OCI-LY7 (cell line): ENCODE data around the gene SUPT3H. TPM values are rescaled to one million over a fixed set of nuclear protein-coding genes. Genes with fewer than 3 reads are reported as not detected.

Experiments used
- BruUV-seq: library from RNA; stranded (reverse); fragments of 400-500 nt; replicated peaks from 2 replicates; lab custom pipeline; 2021; lab: Mats Ljungman, UMichigan
- CTCF ChIA-PET: fragments of 300-600 bp; sonication (Branson Sonifier 250); formaldehyde crosslinking; loops from one replicate; lab custom pipeline; 2022; ENCODE audit warnings: antibody characterized with exemption; ENCODE audit not compliant: unreplicated experiment; lab: Charles Lee
- POLR2A ChIA-PET: fragments of 300-600 bp; sonication (Branson Sonifier 250); formaldehyde crosslinking; loops from one replicate; lab custom pipeline; 2022; ENCODE audit warnings: antibody characterized with exemption; lab: Charles Lee
- DNase-seq: peaks from one replicate; pipeline ENCODE4 v3.0.0-alpha.2; 2015; ENCODE audit warnings: low spot score
- H2AFZ ChIP-seq: fragments of 200-600 bp; sonication (generic), shearing (Covaris generic); 2 replicates; pipeline ENCODE4 v1.6.1; 2014; ENCODE audit warnings: mild to moderate bottlenecking, antibody characterized with exemption, low read length, moderate library complexity
- H3K27ac ChIP-seq: fragments of 200-600 bp; sonication (generic); 2 replicates; pipeline ENCODE4 v1.5.1; 2014; ENCODE audit warnings: mixed run types, low read depth, mild to moderate bottlenecking, moderate library complexity, low read length, inconsistent platforms; ENCODE audit not compliant: poor library complexity, severe bottlenecking
- H3K36me3 ChIP-seq: fragments of 200-600 bp; sonication (generic); 2 replicates; pipeline ENCODE4 v1.6.1; 2014; ENCODE audit warnings: mild to moderate bottlenecking, antibody characterized with exemption, low read length, moderate library complexity, mixed read lengths; ENCODE audit not compliant: insufficient read depth
- H3K4me1 ChIP-seq: fragments of 200-600 bp; sonication (generic); 2 replicates; pipeline ENCODE4 v1.5.1; 2014; ENCODE audit warnings: mild to moderate bottlenecking, low read length; ENCODE audit not compliant: insufficient read depth, poor library complexity, severe bottlenecking
- H3K4me2 ChIP-seq: fragments of 200-600 bp; sonication (generic); 2 replicates; pipeline ENCODE4 v1.6.1; 2014; ENCODE audit warnings: mild to moderate bottlenecking, low read length
- H3K4me3 ChIP-seq: fragments of 200-600 bp; sonication (generic); 2 replicates; pipeline ENCODE4 v1.5.1; 2014; ENCODE audit warnings: mild to moderate bottlenecking, low read depth, low read length; ENCODE audit not compliant: poor library complexity, severe bottlenecking
- H3K79me2 ChIP-seq: fragments of 200-600 bp; sonication (generic); 2 replicates; pipeline ENCODE4 v1.6.1; 2016; ENCODE audit warnings: low read depth, mild to moderate bottlenecking, low read length, moderate library complexity, mixed read lengths; ENCODE audit not compliant: insufficient read depth
- H3K9me2 ChIP-seq: fragments of 200-600 bp; sonication (generic); 2 replicates; pipeline ENCODE4 v1.6.1; 2016; ENCODE audit warnings: mild to moderate bottlenecking, low read length, mixed read lengths; ENCODE audit not compliant: insufficient read depth
- H3K9me3 ChIP-seq: fragments of 200-600 bp; sonication (generic); 2 replicates; pipeline ENCODE4 v1.6.1; 2014; ENCODE audit warnings: mild to moderate bottlenecking, mixed run types, low read length, mixed read lengths
- H4K20me1 ChIP-seq: fragments of 200-600 bp; sonication (generic); 2 replicates; pipeline ENCODE4 v1.6.1; 2014; ENCODE audit warnings: mild to moderate bottlenecking, antibody characterized with exemption, low read length, moderate library complexity, mixed read lengths; ENCODE audit not compliant: insufficient read depth
- EZH2phosphoT487 ChIP-seq: fragments of 200-600 bp; sonication (generic); IDR thresholded peaks from 2 replicates; pipeline ENCODE4 v1.6.1; 2018; ENCODE audit warnings: low read depth, borderline replicate concordance, mild to moderate bottlenecking, mixed run types, antibody characterized with exemption, low read length, moderate library complexity, mixed read lengths
- intact Hi-C: fragments of 100-400 bp; cut with micrococcal nuclease; formaldehyde crosslinking; loops from one replicate; pipeline ENCODE4 v1.10.0; 2022; ENCODE audit not compliant: unreplicated experiment
- total RNA-seq, 2 experiments: library from RNA; depleted of rRNA in 1 of 2; stranded (reverse); fragments of >200 nt in 1 of 2; shearing (Covaris generic) in 1 of 2; gene quantifications; 2 replicates each; pipeline ENCODE4 v1.2.3, GENCODE V29; 2014 to 2022
- TF ChIP-seq, protein P1 (sequence below): fragments of 200-600 bp; sonication (generic); conservative IDR thresholded peaks from 2 replicates; pipeline ENCODE4 v1.5.1; 2014; ENCODE audit warnings: mild to moderate bottlenecking, antibody characterized with exemption, low read length, moderate library complexity, mixed read lengths

Gene SUPT3H
- total RNA-seq, 2 experiments from 2014 or later: 1.1 to 7.1 TPM

DNA sequence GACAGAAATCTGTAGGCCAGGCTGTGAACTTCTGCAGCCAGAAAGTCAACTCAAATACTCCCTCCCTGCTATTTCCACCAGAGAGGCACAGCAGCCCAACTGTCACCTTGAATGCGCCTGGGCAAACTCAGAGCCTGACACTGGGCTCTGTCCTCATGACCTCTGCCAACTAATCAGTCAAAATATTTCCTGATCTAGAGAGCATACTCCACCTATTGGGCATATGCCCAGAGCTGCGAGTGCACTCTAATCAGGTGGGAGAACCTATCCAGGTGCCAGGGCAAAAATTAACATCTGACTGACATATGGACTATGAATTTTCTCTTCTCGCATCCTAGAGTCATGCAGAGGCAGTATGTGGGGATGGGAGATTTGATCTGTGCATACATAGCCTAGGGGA lies 455.9 kb downstream of the SUPT3H start:
- POLR2A ChIA-PET: no interaction called here
- H3K36me3 ChIP-seq: no peaks in the 10 kb centered on the region
- H3K9me3 ChIP-seq: no peaks in the 10 kb centered on the region
- no peak for TF ChIP-seq EZH2phosphoT487
- TF ChIP-seq, protein P1, sequence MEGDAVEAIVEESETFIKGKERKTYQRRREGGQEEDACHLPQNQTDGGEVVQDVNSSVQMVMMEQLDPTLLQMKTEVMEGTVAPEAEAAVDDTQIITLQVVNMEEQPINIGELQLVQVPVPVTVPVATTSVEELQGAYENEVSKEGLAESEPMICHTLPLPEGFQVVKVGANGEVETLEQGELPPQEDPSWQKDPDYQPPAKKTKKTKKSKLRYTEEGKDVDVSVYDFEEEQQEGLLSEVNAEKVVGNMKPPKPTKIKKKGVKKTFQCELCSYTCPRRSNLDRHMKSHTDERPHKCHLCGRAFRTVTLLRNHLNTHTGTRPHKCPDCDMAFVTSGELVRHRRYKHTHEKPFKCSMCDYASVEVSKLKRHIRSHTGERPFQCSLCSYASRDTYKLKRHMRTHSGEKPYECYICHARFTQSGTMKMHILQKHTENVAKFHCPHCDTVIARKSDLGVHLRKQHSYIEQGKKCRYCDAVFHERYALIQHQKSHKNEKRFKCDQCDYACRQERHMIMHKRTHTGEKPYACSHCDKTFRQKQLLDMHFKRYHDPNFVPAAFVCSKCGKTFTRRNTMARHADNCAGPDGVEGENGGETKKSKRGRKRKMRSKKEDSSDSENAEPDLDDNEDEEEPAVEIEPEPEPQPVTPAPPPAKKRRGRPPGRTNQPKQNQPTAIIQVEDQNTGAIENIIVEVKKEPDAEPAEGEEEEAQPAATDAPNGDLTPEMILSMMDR: no peak
- H3K79me2 ChIP-seq: no peaks in the 10 kb centered on the region
- BruUV-seq: no TSS peak
- no peak overlapping the region for H3K4me3 ChIP-seq
- intact Hi-C loops: no loop called here
- CTCF ChIA-PET: no interaction called here
- no peak overlapping the region for H3K27ac ChIP-seq
- no peaks in the 10 kb centered on the region for H3K9me2 ChIP-seq
- no peak for DNase-seq
- H3K4me1 ChIP-seq: no peaks in the 10 kb centered on the region
- H3K4me2 ChIP-seq: no peak overlapping the region
- H2AFZ ChIP-seq: no peak overlapping the region
- H4K20me1 ChIP-seq: no peaks in the 10 kb centered on the region

DNA sequence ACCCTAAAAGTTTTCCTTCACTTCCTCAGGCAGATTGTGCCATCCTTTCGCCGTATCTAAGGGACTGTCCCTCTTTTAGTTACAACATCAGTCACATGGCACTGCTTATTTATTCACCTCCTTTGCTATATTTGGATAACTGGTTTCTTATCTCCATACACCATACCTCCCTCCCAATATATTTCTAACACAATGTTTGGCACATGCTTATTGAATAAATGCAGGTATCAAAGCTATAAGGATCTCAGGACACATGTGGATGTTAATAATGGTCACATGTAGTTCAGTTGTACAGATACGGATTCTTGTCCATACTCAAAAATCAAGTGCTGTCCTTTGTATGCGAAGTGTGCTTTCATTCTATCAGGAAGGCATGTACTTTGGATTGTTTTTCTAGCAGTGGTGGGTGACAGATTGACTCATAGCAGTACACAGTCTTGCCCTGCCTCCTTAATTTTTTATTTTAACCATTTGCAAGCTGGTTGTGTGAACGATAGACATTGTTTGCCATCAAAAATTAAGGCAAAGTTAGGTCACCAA lies 456.7 kb downstream of the SUPT3H start:
- DNase-seq: no peak
- H3K9me2 ChIP-seq: no peaks in the 10 kb centered on the region
- H3K4me2 ChIP-seq: no peak overlapping the region
- ChIA-PET POLR2A (no interaction called here), CTCF (no interaction called here)
- no peaks in the 10 kb centered on the region for H4K20me1 ChIP-seq
- TF ChIP-seq, protein P1: no peak
- TF ChIP-seq EZH2phosphoT487: no peak
- intact Hi-C loops: no loop called here
- H2AFZ ChIP-seq: no peak overlapping the region
- no peaks in the 10 kb centered on the region for H3K79me2 ChIP-seq
- H3K9me3 ChIP-seq: no peaks in the 10 kb centered on the region
- no peak overlapping the region for H3K27ac ChIP-seq
- BruUV-seq: no TSS peak
- no peaks in the 10 kb centered on the region for H3K36me3 ChIP-seq
- H3K4me3 ChIP-seq: no peak overlapping the region
- H3K4me1 ChIP-seq: no peaks in the 10 kb centered on the region

DNA sequence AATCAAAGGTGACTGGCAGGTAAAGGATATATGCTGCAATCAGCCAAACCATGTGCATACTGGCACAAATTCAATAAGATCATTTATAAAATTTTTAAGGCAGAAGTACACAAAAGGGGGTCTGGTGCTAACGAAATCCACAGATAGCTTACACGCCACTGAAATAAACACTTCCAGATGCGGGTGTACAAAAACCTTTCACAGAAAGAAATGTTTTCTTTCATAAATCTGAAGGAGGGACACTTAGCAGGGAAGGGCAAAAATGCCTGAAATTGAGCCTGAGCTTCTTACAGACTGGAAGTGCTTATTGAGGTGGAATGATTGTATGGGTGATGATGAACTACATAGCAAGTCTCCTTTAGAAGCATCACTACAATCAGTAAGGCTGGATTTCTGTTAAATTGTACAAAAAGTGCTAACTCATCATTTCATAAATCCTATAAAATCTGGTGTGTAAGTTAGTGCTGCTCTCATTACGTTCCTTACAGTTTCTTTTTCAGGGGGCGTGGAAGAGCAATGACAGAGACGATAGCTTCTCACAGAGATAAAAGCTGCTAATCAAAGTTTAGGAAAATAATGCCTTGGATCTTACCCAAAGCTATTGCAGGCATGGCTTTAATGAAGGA lies 458.9 kb downstream of the SUPT3H start:
- Histone ChIP-seq H3K79me2 (no peaks in the 10 kb centered on the region), H3K4me3 (no peak overlapping the region), H3K4me1 (no peaks in the 10 kb centered on the region), H4K20me1 (no peaks in the 10 kb centered on the region), H3K9me3 (no peaks in the 10 kb centered on the region), H3K27ac (no peak overlapping the region), H3K36me3 (no peaks in the 10 kb centered on the region), H3K9me2 (no peaks in the 10 kb centered on the region), H3K4me2 (no peak overlapping the region), H2AFZ (no peak overlapping the region)
- intact Hi-C loops: no loop called here
- DNase-seq: no peak
- ChIA-PET POLR2A (no interaction called here), CTCF (no interaction called here)
- TF ChIP-seq, protein P1: no peak
- TF ChIP-seq EZH2phosphoT487: no peak
- no TSS peak for BruUV-seq
